ENCODE data around the gene CC2D2A.

- no peak for TF ChIP-seq EZH2 (IDR thresholded peaks at IDR 0.05)
- TF ChIP-seq POLR2AphosphoS5 (IDR thresholded peaks at IDR 0.05; ENCODE audit: borderline replicate concordance, low read depth, low read length) = no peak
Measured at GRCh38 chr4:15420642-15421041, 49.0 kb upstream of the CC2D2A start.
